ENCODE data around the gene CLSTN2.

Gene CLSTN2

DNA sequence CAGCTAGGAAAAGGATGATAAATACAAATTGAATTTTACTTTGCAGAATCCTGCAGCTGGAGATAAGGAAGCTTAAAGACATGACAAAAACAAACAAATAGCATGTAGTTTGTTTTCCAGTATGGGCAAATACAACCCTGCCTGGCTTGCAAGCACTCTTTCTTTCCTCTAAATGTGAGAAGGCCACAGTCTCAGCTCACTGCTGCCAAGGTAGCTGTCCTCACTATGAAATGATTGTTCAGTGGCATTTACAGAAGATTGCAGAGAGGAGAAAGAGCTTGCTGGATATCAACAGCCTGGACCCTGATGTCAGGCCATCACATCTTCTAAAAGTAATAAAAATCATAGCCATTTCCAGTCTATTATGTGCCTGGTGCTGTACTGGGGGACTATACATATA, 262.0 kb downstream of the CLSTN2 start:
- DNase-seq = no peak

DNA sequence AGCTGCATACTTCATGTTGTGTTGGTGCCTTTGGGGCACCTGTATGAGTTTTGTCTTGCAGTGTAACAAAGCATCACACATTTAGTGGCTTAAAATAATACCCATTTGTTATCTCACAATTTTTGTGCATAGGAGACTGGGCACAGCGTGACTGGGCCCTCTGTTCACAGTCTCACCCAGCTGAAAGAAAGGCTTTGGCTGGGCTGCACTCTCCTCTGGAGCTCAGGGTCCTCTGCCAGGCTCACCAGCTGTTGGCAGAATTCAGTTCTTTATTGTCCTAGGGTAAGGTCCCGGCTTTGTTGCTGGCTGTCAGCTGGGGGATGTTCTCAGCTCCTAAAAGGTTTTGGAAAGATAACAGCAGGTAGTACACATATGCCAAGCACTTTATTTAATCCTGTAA, 263.3 kb downstream of the CLSTN2 start:
- no peak for DNase-seq

GRCh38 chr3:140199008-140199407, 264.0 kb downstream of the CLSTN2 start:
- no peak for DNase-seq

GRCh38 chr3:140199743-140200142, 264.8 kb downstream of the CLSTN2 start:
- DNase-seq = no peak

GRCh38 chr3:140203510-140203909, 268.5 kb downstream of the CLSTN2 start:
- DNase-seq = no peak

GRCh38 chr3:140204271-140204984, 269.4 kb downstream of the CLSTN2 start:
- no peak for DNase-seq

DNA sequence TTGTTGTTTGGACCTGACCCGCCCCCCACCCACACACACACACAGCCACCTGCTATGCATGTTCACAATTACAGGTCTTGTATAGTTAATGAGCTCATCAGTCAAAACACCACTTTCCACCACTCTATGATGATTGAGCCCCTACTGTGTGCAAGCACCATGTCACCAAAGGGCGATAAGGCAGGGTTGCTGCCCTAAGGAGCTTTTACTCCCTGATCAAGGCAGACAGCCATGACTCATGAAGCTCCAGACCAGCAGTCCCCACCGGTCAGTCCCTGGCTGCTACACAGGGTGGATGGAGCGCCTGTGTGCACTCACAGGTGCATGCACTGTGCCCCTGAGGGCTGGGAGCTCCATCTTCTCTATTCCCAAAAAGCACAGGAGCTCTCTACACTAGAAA, 270.6 kb downstream of the CLSTN2 start:
- no peak for DNase-seq

DNA sequence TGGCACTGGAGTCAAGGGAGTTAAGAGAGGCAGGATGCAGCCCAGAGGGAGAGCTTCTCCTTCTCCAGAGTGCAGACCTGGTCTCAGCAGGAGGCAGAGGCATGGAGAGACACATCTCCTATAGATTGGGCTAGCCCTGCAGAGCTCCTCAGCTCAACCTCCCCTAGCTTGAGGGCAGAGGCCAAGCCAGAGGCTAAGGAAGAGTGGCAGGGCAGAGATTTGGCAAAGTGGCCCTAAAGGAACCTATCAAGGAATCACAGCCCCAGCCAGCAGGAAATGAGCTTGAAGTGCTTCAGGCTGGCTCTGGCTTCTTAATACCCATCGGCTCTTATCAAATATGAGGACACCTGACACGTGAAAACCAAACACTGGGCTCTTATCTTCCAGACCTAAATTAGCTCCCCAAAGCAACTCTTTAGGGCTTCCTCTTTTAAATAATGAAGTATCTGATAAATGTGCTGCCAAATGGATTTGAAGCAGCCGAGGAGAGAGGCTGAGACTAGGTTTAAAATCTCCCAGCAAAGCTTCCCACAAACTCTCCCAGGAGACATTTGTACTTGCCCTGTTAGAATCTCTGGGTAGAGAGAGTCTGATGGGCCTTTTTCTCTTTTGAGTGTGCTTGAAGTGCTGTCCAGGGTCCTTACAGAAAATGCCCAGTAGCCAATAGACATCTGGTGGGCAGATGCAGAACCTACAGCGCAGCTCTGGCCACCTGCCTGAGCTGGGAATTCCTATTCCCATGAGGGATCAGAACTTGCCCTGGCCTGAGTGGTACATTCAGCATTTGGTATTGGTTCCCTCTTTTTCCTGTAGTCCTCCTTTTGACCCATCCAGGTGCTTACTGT, 271.4 kb downstream of the CLSTN2 start:
- no peak for DNase-seq

- DNase-seq = no peak
Observed at GRCh38 chr3:140207541-140207940, 272.6 kb downstream of the CLSTN2 start.

DNA sequence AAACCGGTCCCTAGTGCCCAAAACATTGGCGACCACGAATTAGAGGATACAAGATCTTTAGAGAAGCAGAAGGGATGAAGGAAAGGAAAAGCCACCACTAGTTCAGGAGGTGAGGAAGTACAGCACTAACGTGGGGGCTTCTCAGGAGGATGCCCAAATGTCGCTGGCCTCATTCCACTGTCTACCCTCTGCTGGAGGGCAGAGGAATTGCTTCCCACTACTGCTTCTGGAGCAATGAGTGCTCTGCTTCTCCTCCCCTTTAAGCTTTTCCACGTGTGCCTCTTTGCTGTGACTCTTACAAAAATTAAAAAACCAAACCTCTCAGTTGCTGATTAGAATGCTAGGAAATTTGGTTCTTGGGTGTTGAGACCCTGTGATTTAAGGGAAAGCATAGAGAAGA, 281.3 kb downstream of the CLSTN2 start:
- no peak for DNase-seq

DNA sequence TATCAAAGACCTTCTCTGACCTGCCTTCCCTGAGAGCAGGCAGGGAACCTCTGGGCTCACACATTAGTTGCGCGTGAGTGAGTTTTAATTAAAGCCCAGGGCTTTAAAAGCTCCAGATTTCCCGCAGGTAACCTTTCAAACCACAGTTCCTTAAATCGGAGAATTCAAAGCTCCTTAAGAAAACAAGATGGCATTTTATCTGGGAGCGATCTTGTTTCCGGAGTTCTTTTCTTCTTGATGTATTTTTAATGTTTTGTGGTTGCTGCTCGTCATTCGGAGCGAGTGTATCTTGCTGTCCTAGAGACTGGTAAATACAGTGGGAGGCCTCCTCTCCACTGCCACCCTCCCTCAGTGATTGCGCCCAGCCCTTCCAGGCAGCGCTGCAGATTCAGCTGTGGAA, 284.3 kb downstream of the CLSTN2 start:
- DNase-seq = no peak

DNA sequence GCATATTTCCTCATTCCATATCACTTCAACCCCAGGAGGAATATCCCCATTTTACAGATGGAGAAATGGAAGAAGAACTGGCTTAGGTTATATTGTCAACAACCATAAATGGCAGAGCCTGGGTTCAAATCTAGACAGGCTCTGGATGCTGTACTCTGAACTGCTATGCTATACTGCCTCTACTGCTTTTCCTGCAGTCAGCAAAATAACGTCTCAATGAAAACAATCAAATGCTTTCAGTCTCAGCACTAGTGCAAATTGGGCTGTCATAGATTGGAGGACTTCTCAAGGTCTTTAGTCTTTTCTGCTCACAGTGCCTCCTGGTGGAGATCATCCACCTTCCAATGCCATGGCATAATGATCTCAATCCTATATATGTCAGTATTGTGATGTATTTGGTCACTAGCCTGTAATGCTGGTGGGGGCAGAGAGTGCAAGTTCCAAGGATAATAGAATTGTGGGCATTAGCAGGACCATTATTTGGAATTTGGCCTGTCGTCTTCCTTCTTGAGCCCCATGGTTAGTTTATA, 285.0 kb downstream of the CLSTN2 start:
- no peak for DNase-seq

DNA sequence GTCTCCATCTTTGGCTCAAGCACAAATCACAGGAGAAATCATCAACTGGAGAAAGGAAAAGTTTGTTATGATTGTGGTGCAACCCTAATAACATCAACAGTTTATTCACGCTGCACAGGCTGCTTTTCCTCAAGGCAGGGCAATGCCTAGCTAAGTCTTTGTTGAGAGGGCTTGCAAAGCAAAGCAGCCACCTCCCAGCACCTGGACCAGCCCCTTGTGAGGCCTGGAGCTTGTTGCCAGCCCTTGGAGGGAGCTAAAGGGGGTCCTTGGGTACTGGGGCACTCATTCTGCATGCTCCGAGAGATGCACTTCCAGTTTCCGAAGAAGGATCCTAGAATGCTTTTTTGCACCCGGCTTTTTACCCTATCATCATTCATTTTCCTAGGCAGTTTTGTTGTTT, 288.2 kb downstream of the CLSTN2 start:
- DNase-seq = no peak

DNA sequence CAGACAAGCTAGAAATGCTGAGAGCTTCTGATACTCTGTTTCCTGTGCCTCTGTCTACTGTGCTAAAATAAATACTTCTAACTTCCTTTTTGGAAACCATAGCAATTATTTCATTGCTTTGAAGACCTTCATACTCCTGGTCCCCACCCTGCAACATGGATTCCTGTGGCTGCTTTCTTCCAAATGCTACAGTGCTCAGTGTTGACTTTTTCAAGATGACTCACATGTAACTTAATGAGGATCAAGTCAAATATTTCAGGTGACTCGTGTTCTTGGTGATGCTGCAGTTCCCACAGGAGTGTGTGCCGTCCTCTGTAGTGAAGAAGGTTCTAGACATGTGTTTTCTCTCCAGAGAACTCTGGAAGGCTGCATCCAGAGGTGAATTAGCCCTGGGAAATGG, 288.6 kb downstream of the CLSTN2 start:
- no peak for DNase-seq

GRCh38 chr3:140224307-140224706, 289.3 kb downstream of the CLSTN2 start:
- no peak for DNase-seq

- DNase-seq = no peak
Observed at GRCh38 chr3:140225996-140226395, 291.0 kb downstream of the CLSTN2 start.

DNA sequence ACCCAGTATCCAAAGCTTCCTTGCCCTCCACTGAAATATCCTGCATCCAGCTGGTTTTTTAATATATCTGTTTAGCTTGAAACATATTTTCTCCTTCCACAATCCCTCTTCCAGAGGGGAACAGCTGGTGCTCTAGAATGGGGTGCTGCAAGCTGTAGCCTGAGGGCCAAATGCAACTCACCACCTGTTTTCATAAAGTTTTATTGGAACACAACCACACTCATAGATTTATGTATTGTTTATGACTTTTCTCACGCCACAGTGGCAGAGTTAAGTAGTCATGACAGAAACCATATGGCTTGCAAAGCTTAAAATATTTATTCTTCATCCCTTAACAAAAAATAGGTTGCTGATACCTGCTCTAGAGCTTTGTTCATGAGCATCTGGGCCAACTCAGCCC, 298.7 kb downstream of the CLSTN2 start:
- no peak for DNase-seq

DNA sequence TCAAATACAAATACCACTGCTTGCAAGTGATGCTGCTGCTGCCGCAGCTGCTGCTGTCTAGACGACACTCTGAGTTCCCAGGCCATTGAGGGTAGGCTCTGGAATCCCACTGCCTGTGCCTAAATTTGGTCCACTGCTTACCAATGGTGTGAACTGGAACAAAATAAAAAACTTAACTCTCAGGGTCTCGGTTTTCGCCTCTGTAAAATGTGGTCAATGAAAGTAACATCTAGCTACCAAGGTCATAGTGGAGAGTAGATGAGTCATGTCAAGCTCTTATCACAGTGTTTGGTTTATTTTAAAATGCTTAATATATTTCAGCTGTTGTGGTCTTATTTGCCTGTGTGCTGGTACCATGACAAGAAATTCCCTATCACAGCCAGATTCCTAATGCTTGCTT, 299.3 kb downstream of the CLSTN2 start:
- no peak for DNase-seq

DNA sequence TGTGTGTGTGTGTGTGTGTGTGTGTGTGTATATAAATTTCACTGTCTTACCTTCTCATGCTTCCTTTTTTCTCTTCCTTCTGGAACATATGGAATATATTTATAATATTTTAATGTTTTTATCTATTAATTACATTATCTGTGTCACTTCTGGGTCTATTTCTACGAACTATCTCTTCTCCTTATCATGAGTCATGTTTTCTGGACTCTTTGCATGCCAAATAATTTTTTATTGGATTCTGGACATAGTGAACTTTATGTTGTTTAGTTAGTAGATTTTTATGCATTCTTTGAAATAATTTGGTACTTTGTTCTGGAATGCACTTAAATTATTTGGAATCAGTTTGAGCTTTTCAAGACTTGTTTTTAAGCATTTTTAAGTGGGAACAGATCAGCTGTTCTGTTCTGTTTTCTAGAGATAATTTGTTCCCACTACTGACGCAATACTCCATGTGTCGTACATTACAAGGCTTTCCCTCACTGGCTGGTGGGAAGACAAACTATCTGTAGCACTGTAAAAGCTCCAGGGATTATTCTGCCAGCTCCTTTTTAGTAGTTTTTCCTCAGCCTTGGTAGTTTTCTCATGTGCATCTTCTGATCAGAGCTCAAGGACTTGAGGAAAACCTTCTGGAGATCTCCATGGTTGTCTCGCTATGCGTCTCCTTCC, 302.0 kb downstream of the CLSTN2 start:
- no peak for DNase-seq

DNA sequence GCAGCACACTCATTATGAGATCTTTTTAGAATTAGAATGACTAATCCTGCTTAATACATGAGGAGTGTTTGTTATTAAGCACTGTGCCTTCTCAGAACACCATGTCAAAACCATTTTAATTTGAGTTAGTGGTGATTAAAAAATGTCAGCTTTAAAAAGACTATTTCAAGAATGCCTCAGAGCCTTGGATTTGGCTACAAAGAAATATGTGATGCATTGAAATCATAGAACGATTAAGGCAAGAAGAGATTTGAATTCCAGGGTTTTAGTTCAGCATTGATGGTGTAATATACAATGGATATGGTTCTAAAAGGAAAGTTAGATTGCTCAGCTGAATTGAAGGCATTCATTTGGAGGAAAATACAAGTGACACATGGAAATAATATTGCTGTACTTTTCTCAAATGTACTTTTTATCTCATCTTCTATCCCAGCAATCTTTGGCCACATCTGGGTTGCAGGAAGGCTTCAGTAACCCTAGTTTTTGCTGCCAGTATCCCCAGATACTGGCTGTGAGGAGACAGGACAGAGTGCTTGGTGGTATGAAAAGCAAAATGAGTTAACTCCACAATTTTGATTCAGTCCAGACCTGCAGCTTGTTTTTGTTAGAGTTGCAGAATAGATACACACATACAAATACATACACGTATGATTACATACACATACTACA, 303.8 kb downstream of the CLSTN2 start:
- DNase-seq = no peak

DNA sequence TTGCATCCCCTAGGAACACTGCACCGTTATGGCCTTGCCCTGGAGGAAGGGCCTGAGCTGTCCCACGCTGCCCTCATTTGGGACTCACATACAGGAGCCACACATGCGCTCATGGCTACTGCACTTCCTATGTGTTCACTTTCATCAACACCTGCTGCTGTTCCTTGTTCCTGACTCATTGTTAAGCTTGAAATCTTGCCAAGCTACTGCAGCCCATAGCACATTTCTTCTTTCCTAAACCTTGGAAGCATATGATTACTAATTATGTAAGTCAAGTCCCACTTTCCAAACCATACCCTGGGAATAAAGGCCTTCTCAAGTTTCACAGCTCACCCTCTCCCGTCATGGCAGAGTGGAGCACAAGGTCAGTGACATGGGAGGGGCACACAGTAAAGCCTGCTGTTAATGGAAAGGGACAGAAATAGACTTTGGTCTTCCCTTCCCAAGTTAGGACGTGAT, 307.9 kb downstream of the CLSTN2 start:
- DNase-seq = no peak

- no peak for DNase-seq
Observed at GRCh38 chr3:140243575-140243974, 308.6 kb downstream of the CLSTN2 start.

DNA sequence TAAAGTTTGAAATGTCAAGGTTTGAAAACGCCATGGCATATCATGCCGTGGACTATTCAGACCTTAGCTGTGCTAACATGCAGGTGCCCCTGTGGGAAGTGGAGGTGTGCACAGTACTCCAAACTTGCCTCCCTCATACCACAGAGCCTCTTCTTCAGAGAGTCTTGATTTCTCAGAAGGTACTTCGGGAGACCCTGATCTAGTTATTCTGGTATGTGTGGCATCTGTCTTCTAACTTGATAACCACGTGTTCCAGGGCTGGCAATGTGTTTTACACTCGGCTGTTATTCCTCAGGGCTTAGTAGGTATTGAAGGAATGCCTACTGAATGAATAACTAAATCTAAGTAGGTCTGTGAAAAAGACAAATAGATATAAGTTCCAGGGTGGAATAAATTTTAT, 309.9 kb downstream of the CLSTN2 start:
- DNase-seq = no peak
